ENCODE data around the gene RAMACL. TPM values are rescaled to one million over a fixed set of nuclear protein-coding genes. Genes with fewer than 3 reads are reported as not detected.

Gene RAMACL
- total and polyA plus RNA-seq, 11 donors: 0.27 to 2.0 (median 0.69) TPM

GRCh38 chr6:166632731-166633130 is 46.3 kb upstream of the RAMACL start:
- TF ChIP-seq POLR2A (IDR thresholded peaks at IDR 0.05) (no peak), CTCF (IDR thresholded peaks at IDR 0.05) (no peak)
- Histone ChIP-seq H3K27me3 (no peaks in the 10 kb centered on the region), H3K9me3 (no peaks in the 10 kb centered on the region), H3K4me3 (no peak overlapping the region), H3K27ac (peak overlapping the region in 4 of 12 donors; percentile 46 to 70 (median 61)), H3K36me3 (no peaks in the 10 kb centered on the region), H3K4me1 (peaks cover 5 to 60% (median 40%) of the 10 kb centered on the region in 12 donors)
- no peak for DNase-seq
- intact Hi-C loops (cut with DNase I): loop anchor here in 1 of 10 donors (5.0 kb wide), 1 partner anchor 60 kb away; no protein-coding TSS in a partner anchor
- no peak for ATAC-seq
- 96 to 98% (median 97%) methylated on average over 11 of the region's 11 CpGs for WGBS, 4 donors

DNA sequence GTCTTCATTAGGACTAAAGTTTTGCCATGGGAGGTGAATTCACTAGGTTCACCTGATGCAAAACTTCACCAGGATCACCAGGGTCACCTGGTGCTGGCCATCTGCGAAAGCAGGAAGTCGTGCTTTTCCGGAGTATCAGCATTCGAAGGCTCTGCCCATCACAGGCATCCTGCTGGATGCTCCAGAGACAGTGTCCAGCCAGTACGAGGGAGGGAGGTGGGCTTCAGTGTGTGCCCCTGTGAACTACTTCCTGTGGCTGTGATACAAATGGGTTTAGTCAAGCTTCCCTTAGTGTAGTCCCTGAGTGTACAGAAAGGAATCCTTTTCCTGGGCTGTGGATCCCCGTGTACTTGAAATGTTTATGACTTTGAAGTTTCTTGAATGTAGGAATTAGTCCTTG is 44.0 kb upstream of the RAMACL start:
- Histone ChIP-seq H3K27ac (peak overlapping the region in 1 of 12 donors; percentile 96), H3K36me3 (no peaks in the 10 kb centered on the region), H3K4me1 (peaks cover 3 to 52% (median 26%) of the 10 kb centered on the region in 12 donors), H3K4me3 (no peak overlapping the region), H3K9me3 (no peaks in the 10 kb centered on the region), H3K27me3 (no peaks in the 10 kb centered on the region)
- 63 to 74% (median 70%) methylated on average over 6 of the region's 6 CpGs for WGBS, 4 donors
- DNase-seq: no peak
- TF ChIP-seq POLR2A (IDR thresholded peaks at IDR 0.05) (no peak), CTCF (IDR thresholded peaks at IDR 0.05) (no peak)
- intact Hi-C loops (cut with DNase I): loop anchor here in 1 of 10 donors (5.0 kb wide), 1 partner anchor 62 kb away; no protein-coding TSS in a partner anchor
- ATAC-seq: no peak

- 92 to 95% (median 94%) methylated on average over 5 of the region's 5 CpGs for WGBS, 4 donors
- Histone ChIP-seq H3K36me3 (no peaks in the 10 kb centered on the region), H3K9me3 (no peaks in the 10 kb centered on the region), H3K4me1 (peaks cover 3 to 56% (median 32%) of the 10 kb centered on the region in 12 donors), H3K4me3 (no peak overlapping the region), H3K27ac (peak overlapping the region in 3 of 12 donors; percentile 9 to 96 (median 90)), H3K27me3 (no peaks in the 10 kb centered on the region)
- DNase-seq (no peak), ATAC-seq (no peak)
- TF ChIP-seq CTCF (IDR thresholded peaks at IDR 0.05) (no peak), POLR2A (IDR thresholded peaks at IDR 0.05) (no peak)
- intact Hi-C loops (cut with DNase I): loop anchor here (5.0 to 10.0 kb wide), 9 partner anchors 42 to 142 kb away; partner anchors contain the start of gene RAMACL (in 1 of the 10)
Measured at GRCh38 chr6:166629628-166630027, 43.1 kb upstream of the RAMACL start.

GRCh38 chr6:166627875-166628801 is 41.7 kb upstream of the RAMACL start:
- intact Hi-C loops (cut with DNase I): loop anchor here (2.0 to 10.0 kb wide), 12 partner anchors 41 to 141 kb away; partner anchors contain the start of gene RAMACL (in 1 of the 10)
- H3K27me3 ChIP-seq: no peaks in the 10 kb centered on the region
- 1 to 2% (median 2%) methylated on average over 23 to 61 of the region's 61 CpGs for WGBS, 4 donors
- no peaks in the 10 kb centered on the region for H3K36me3 ChIP-seq
- H3K27ac ChIP-seq: peak overlapping the region; percentile 85 to 99 (median 92)
- TF ChIP-seq POLR2A (IDR thresholded peaks at IDR 0.05) (no peak), CTCF (IDR thresholded peaks at IDR 0.05) (no peak)
- peak; percentile 84 to 94 (median 90) for DNase-seq
- peak overlapping the region; percentile 25 to 96 (median 62) for H3K4me3 ChIP-seq
- peaks cover 5 to 60% (median 34%) of the 10 kb centered on the region in 12 donors for H3K4me1 ChIP-seq
- no peaks in the 10 kb centered on the region for H3K9me3 ChIP-seq
- peak; percentile 22 to 45 (median 42) for ATAC-seq
